DMS79 treated with DMSO at 0.1 percent for 48 hours (cell line): ENCODE results near the gene SLC7A1.
"Not testable (repeated sequence)": the region's sequence is repeated elsewhere in the genome, so short reads cannot be mapped to it uniquely, and the experiment has no call there.

ENCODE experiments used
- DNase-seq: peaks from one replicate; lab custom pipeline; 2025; lab: John Stamatoyannopoulos, UW

Gene SLC7A1

GRCh38 chr13:29595380-29596063 is at the start of gene SLC7A1:
Gene SLC7A1, minus strand, starts transcription at chr13:29595688. Its CDS starts 59,500 bp downstream, at chr13:29536188.
- peak; percentile 72 for DNase-seq

GRCh38 chr13:29640665-29641064 is 45.2 kb upstream of the SLC7A1 start:
- DNase-seq = no peak

GRCh38 chr13:29636831-29637230 is 41.3 kb upstream of the SLC7A1 start:
- DNase-seq = not testable (repeated sequence)

GRCh38 chr13:29624997-29625396 is 29.5 kb upstream of the SLC7A1 start:
- DNase-seq = no peak

GRCh38 chr13:29621841-29622240 is 26.4 kb upstream of the SLC7A1 start:
- no peak for DNase-seq

- no peak for DNase-seq
Observed at GRCh38 chr13:29621051-29621800, 25.7 kb upstream of the SLC7A1 start.

GRCh38 chr13:29619995-29620394 is 24.5 kb upstream of the SLC7A1 start:
- no peak for DNase-seq

- DNase-seq = no peak
Observed at GRCh38 chr13:29613101-29613500, 17.6 kb upstream of the SLC7A1 start.

GRCh38 chr13:29607465-29607864 is 12.0 kb upstream of the SLC7A1 start:
- no peak for DNase-seq

GRCh38 chr13:29605860-29606526 is 10.5 kb upstream of the SLC7A1 start:
- no peak for DNase-seq

GRCh38 chr13:29598321-29598720 is 2.8 kb upstream of the SLC7A1 start:
- DNase-seq = no peak

GRCh38 chr13:29597706-29598105 is 2.2 kb upstream of the SLC7A1 start:
- no peak for DNase-seq

- no peak for DNase-seq
Observed at GRCh38 chr13:29597246-29597645, 1.8 kb upstream of the SLC7A1 start.

GRCh38 chr13:29596064-29596418 is 553 bp upstream of the SLC7A1 start:
- DNase-seq = no peak

GRCh38 chr13:29594710-29595379 is 643 bp downstream of the SLC7A1 start:
- no peak for DNase-seq

GRCh38 chr13:29594303-29594709 is 1.2 kb downstream of the SLC7A1 start:
- DNase-seq = peak; percentile 37

- DNase-seq = no peak
Observed at GRCh38 chr13:29593605-29594297, 1.7 kb downstream of the SLC7A1 start.

GRCh38 chr13:29591310-29591709 is 4.2 kb downstream of the SLC7A1 start:
- DNase-seq = no peak

GRCh38 chr13:29589967-29590366 is 5.5 kb downstream of the SLC7A1 start:
- no peak for DNase-seq

GRCh38 chr13:29589234-29589633 is 6.3 kb downstream of the SLC7A1 start:
- DNase-seq = no peak

- DNase-seq = no peak
Observed at GRCh38 chr13:29587645-29588044, 7.8 kb downstream of the SLC7A1 start.
